Measurements from ENCODE around the gene DPM2.

GRCh38 chr9:127892831-127893230 is 44.8 kb downstream of the DPM2 start:
- TF ChIP-seq POLR2A (IDR thresholded peaks at IDR 0.05; ENCODE audit: low read length) (no peak), GATA1 (IDR thresholded peaks at IDR 0.05; ENCODE audit: low read depth, low read length) (no peak)
